Amygdala (tissue), 56 donors: ENCODE measurements around the gene CLDN5.

Experiments used
- DNase-seq, 56 donors: peaks; one replicate each; lab custom pipeline; 2025; lab: John Stamatoyannopoulos, UW

Gene CLDN5, protein sequence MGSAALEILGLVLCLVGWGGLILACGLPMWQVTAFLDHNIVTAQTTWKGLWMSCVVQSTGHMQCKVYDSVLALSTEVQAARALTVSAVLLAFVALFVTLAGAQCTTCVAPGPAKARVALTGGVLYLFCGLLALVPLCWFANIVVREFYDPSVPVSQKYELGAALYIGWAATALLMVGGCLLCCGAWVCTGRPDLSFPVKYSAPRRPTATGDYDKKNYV

GRCh38 chr22:19524170-19525115 is at the start of gene CLDN5:
Gene CLDN5, minus strand, starts transcription at chr22:19524410. Its CDS starts 155 bp downstream, at chr22:19524255.
- DNase-seq, result peak in 3 of 56 donors; percentile 4 to 14 (median 13)

- no peak for DNase-seq
These were observed 47.8 kb upstream of the CLDN5 start for GRCh38 chr22:19571995-19572394.

DNA sequence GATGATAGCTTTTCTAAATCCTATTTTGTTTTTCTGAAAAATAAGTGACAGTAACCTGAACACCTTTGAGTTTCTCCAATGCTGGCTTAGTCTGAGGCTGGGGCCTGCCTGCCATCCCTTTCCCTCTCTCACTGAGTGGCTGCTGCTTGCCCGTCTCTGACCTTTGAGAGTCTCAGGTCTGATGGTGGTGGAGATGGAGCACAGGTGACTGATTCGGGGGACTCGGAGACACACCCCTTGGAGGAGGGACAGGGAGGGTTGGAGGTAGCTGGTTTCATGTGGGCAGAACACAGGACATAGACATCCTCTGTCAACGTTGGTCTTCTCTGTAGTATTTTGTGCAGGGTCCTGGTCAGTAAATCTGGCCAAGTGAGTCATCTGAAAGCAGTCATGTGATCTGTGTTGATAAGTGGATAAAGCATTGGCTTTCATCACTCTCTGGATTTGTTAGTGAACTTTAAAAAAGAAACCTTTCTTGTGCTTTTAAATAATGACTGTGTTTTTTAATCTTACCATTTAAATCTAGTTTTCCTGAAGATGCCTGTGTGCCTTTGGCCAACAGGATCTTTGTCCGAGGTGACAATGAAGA is 47.1 kb upstream of the CLDN5 start:
- DNase-seq, result no peak

- no peak for DNase-seq
These were observed 45.8 kb upstream of the CLDN5 start for GRCh38 chr22:19569976-19570375.

- no peak for DNase-seq
These were observed 45.0 kb upstream of the CLDN5 start for GRCh38 chr22:19569276-19569640.

DNA sequence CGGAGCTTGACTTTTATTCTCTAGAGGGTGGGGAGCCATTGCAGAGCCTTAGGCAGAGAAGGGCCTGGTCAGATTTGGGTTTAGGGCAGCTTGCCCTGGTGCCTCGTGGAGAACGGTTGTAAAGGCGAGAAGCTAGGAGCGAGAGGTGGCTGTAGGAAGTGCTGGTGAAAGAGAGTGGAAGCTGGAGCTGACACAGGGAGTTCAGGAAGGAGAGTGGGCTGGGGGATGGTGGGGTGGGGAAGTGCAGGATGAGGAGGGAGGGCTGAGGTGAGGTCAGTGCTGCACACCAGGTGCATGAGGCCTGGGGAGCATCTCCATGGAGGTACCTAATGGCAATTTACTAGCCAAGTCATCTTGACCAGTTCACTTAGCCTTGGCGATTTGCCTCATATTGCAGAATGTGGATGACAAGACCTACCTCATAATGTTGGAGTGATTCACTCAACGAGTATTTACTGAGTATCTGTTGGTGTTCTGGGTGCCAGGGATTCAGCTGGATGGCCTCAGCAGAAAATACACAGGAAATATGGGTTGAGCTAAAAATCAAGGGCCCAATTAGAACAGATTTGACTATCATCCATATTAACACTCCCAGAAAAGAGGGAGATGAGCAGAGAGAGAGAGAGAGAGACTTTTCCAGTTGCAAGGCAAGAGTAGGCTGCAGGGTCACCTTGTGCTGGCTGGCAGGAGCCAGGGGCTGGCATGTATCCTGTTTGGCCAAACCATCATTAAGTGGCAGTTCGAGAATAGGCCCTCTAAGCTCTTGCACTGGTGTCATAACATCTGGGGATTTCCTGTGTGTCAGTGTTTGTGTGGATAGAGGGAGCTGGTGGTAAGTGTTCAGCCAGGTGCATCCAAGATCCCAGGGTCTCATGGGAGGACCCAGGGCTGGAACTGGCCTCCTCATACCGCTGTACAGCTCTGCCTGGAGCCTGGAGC is 44.4 kb upstream of the CLDN5 start:
- DNase-seq, result no peak

DNA sequence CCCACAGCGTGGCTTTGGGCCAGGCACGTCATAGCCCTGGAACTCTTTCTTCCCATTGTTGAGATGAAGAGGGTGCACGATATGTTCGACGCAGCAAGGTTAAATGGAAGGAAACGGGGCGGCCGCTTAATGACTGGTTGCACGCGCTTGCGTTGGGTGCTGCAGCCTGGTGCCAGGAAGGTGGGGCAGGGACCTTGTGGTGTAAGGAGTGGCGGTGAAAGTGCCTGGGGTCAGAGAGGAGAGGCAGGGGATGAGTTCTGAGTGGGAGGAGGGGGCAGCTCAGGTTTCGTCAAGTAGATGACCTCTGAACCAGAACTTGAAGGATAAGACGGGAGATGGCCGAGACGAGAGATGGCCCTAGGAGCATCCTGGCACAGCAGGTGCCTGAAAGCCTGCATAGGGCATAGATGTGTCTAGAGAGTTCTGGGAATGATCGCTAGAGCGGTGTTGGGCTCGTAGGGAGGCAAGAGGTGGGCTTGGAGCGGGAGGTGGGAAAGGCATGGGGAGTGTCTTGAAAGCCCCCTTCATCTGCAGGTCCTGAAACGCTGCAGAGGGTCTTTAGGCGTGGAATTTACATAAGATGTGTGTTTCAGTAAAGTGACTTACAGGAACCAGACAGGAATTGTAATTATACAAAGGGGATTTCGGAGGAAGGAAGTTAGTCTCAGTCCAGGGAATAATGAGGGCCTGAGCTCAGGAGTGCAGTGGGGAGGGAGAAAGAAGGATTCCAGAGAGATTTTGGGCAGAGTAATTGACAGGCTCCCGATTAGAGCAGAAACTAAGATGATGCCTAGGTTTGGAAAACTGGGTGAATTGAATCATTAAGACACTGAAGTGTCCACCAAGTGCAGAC is 43.2 kb upstream of the CLDN5 start:
- DNase-seq, result no peak

DNA sequence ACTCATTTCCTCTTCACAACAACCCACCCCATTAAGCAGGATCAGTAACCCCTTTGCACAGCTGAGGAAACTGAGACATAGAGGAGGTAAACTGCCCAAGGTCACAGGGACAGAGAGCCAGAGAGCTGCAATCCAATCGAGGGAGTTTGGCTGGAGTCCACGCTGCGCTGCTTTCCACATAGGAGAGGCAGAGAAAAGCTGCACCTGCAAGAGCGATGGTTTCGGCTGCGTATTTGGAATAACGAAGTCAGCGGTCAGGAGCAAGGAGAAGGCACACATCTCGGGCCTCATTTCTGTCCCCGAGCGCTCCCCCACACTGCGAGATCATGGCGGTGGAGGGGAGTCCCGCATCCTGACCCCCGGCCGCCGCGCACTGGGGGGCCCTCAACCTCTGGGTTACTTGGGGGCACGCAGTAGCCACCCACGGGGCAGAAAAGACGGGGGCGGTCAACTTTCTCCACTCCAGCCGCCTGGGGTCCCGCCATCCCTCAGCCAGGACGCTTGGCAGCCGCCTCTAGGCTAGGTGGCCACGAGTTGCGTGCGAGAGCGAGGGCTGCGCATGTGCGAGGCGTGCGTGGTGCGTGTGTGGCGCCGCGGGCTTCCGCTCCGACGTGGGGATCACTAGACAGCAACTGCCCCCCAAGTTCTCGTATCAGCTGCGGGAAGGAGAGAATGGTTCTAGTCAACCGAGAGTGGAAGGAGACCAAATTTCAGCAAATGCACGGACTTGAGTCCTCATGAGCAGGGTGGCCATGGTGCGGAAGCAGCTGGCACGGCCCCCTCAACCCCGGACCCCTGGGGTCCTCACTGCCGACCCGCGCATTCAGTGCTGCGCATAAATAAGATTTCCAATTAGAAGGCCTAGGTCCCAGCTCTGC is 42.3 kb upstream of the CLDN5 start:
- no peak for DNase-seq

DNA sequence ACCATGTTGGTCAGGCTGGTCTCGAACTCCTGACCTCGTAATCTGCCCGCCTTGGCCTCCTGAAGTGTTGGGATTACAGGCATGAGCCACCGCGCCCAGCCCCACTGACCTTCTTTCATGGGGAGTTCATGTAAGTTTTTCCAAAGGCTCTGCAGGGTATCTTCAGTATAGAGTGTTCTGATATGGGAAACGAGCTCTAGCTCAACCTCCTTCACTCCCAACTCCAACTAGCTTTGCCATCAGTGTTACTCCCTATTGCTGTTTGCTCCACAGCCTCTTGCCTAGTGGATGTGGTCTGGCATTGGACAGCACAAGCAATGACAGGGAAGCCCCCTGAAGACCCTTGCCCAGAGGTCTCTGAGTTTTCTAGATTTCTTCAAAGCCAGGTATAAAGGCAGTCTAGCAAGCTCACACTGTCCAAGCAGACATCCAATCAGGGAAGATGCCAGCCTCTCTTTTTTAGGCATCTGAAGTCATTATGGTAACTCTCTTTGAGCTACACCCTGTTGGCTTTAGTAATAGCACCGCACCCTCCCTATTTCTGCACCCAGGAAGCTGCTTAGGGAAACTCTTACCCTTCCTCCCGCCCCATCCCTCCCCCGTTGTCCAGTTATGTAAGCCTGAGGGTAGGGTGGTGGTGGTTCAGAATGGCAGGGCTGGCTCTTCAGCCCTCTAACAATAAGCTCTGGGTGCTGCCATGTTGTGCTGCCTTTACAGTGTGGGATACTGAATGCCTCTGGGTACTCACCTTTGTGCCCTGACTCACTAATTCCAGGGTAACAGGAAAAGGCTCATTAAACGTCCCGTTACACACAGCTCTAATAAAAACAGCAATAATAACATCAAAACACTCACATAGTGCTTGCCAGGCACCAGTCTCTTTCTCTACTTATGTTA is 41.4 kb upstream of the CLDN5 start:
- no peak for DNase-seq

GRCh38 chr22:19559956-19560355 is 35.7 kb upstream of the CLDN5 start:
- no peak for DNase-seq

DNA sequence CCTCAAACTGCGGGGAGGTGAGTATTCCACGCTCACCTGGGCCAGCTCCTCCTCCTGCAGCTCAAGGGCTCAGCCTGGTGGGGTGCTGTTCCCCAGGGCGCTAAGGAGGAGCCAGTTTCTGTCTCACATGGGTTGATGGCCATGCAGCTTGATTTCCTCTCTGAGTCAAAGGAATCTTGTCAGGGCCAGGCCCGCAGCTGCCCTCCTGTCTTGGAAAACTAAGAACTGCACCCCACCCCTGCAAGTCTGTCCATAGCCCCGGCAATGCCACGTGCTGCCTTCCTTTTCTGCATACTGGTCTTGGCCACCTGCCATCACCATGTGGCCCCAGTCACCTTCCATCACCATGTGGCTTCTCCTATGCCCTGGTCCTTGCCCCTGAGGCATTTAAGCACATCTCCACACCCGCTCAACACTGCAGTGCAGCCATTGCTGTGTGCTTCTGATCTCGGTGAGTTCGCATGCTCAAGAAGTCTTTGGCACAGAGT is 35.2 kb upstream of the CLDN5 start:
- no peak for DNase-seq

- DNase-seq, result no peak
These were observed 32.8 kb upstream of the CLDN5 start for GRCh38 chr22:19556963-19557545.

GRCh38 chr22:19555651-19556050 is 31.4 kb upstream of the CLDN5 start:
- DNase-seq, result no peak

DNA sequence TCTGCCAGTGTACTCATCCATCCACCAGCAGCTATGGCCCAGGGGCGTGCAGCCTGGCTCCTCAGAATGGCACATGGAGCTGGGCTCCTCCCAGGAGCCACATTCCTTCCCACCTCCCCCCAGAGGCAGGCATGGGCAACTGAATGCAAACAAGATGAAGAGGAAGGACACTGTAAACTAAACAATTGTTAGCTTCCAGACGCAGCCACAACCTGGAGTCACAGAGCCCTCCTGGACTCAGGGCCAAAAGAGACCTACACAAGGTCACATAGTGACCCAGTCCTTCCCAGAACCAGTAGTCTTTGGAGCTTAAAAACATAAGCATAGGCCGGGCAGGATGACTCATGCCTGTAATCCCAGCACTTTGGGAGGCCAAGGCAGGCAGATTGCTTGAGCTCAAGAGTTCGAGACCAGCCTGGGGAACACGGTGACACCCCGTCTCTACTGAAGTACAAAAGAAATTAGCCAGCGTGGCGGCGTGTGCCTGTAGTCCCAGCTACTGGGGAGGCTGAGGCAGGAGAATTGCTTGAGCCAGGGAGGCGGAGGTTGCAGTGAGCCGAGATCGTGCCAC is 30.7 kb upstream of the CLDN5 start:
- DNase-seq, result no peak

DNA sequence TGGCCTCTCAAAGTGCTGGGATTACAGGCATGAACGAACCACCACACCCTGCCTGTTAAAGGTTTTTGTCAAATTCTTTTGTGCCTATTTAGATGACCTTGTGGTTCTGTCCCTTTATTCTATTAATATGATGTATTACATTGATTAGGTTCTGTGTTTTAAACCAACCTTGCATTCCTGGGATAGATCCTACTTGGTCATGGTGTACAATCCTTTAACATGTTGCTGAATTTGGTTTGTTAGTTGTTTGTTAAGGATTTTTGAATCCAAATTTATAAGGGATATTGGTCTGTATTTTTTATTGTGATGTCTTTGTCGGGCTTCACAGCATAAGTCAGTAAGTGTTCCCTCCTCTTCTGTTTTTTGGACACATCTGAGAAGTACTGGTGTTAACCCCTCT is 29.0 kb upstream of the CLDN5 start:
- DNase-seq, result no peak

GRCh38 chr22:19550382-19550781 is 26.2 kb upstream of the CLDN5 start:
- DNase-seq, result no peak

DNA sequence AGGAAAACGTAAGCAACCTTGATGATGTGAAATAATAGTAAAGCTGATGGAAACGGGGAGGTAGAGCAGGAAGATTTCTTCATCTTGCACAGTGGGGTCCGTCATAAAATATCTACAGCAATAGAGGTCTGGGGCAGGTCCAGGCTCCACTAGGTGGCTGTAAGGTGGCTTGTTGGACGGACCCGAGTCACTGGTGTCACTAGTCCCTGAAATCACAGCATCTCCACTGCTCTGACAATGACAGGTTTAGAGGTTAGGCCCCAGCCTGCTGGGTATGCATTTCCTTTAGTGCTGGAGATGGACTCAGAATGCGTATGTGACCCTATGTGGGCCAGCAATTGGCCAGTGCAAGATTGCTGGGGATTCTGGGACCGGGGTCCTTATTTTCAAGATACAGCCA is 25.2 kb upstream of the CLDN5 start:
- DNase-seq, result no peak
